K562 treated with DMSO at 1 percent for 24 hours (cell line): ENCODE data around the gene SDC1. TPM values are rescaled to one million over a fixed set of nuclear protein-coding genes. Genes with fewer than 3 reads are reported as not detected.

Experiments used
- total RNA-seq: library from RNA; unstranded; fragments of 300-600 nt; gene quantifications from 2 replicates; pipeline ENCODE4 v1.2.3, GENCODE V29; 2022; ENCODE audit warnings: low read depth; ENCODE audit not compliant: insufficient read depth

SDC1 gene, protein sequence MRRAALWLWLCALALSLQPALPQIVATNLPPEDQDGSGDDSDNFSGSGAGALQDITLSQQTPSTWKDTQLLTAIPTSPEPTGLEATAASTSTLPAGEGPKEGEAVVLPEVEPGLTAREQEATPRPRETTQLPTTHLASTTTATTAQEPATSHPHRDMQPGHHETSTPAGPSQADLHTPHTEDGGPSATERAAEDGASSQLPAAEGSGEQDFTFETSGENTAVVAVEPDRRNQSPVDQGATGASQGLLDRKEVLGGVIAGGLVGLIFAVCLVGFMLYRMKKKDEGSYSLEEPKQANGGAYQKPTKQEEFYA
- total RNA-seq = 0.49 and 0.81 TPM in 2 replicates

DNA sequence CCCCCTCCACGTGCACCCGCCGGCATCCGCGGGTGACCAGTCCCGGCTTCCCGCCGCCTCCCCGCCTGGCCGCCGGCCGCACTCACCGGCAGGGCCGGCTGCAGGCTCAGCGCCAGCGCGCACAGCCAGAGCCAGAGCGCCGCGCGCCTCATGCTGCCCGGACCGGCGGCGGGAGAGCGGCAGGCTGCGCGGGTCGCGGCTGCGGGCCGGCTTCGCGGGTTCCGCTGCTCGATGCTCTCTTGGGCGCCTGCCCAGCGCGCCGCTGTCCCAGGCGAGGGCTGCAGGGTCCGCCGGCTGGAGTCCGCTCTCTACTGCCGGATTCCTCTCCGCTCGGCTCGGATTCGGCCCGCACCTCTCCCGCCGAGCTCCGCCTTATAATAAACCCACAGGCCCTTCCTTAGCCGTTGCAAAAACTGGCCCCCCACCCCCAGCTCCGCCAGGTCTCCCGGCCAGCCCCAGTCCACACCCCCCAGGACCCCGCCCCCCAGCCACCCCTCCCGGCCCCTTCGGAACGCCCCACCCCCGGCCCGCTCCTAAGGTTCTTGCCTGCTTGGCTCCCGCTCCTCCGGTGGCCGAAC lies at the start of gene SDC1:
Gene SDC1, minus strand, starts transcription at position 415 of the 578 bp plus-strand sequence. Its CDS starts 263 bp downstream, at position 152.

Other genes with a start within 250 kb of the SDC1 start
- 1.2 and 2.9 TPM in 2 replicates for gene WDR35, start 235.0 kb downstream of the SDC1 start, total RNA-seq
- not detected in 2 replicates for gene MATN3, start 212.5 kb downstream of the SDC1 start, total RNA-seq
- gene LAPTM4A, start 173.5 kb downstream of the SDC1 start, total RNA-seq = 60.9 and 69.4 TPM in 2 replicates
- 20.5 and 27.7 TPM in 2 replicates for gene PUM2, start 125.7 kb upstream of the SDC1 start, total RNA-seq
- gene RHOB, start 221.9 kb upstream of the SDC1 start, total RNA-seq = 6.3 and 6.7 TPM in 2 replicates